H9 (cell line): Measurements from ENCODE around the gene NCS1. TPM values are rescaled to one million over a fixed set of nuclear protein-coding genes. Genes with fewer than 3 reads are reported as not detected.

Source experiments
- DNase-seq: peaks from one replicate; pipeline ENCODE4 v3.0.0-alpha.2; 2017
- H2AFZ ChIP-seq: one replicate; pipeline ENCODE4 v1.6.1; 2013; ENCODE audit warnings: mild to moderate bottlenecking, low read length, control low read depth, moderate library complexity
- H2AK5ac ChIP-seq: 2 replicates; pipeline ENCODE4 v1.6.1; 2013; ENCODE audit warnings: low read length, control low read depth, mixed read lengths; ENCODE audit not compliant: insufficient read length
- H2BK120ac ChIP-seq: one replicate; pipeline ENCODE4 v1.6.1; 2013; ENCODE audit warnings: low read depth, mild to moderate bottlenecking, low read length, control low read depth, inconsistent platforms; ENCODE audit not compliant: poor library complexity, severe bottlenecking
- H2BK12ac ChIP-seq: 2 replicates; pipeline ENCODE4 v1.6.1; 2013; ENCODE audit warnings: low read length, control low read depth, mixed read lengths, low read depth; ENCODE audit not compliant: insufficient read length
- H2BK15ac ChIP-seq: 2 replicates; pipeline ENCODE4 v1.6.1; 2013; ENCODE audit warnings: low read depth, low read length, control low read depth
- H2BK20ac ChIP-seq: one replicate; pipeline ENCODE4 v1.6.1; 2013; ENCODE audit warnings: low read depth, mild to moderate bottlenecking, low read length, control low read depth, inconsistent platforms; ENCODE audit not compliant: poor library complexity, severe bottlenecking
- H2BK5ac ChIP-seq: 2 replicates; pipeline ENCODE4 v1.6.1; 2013; ENCODE audit warnings: low read length, control low read depth, mixed read lengths; ENCODE audit not compliant: insufficient read length
- H3K14ac ChIP-seq: 2 replicates; pipeline ENCODE4 v1.6.1; 2013; ENCODE audit warnings: low read length, control low read depth; ENCODE audit not compliant: insufficient read depth
- H3K18ac ChIP-seq: 2 replicates; pipeline ENCODE4 v1.6.1; 2013; ENCODE audit warnings: low read depth, mild to moderate bottlenecking, mixed read lengths, low read length, control low read depth; ENCODE audit not compliant: insufficient read length
- H3K23ac ChIP-seq: 2 replicates; pipeline ENCODE4 v1.6.1; 2013; ENCODE audit warnings: low read length, control low read depth, mixed read lengths, low read depth; ENCODE audit not compliant: insufficient read length
- H3K23me2 ChIP-seq: 2 replicates; pipeline ENCODE4 v1.6.1; 2013; ENCODE audit warnings: low read depth, mild to moderate bottlenecking, mixed read lengths, low read length, control low read depth; ENCODE audit not compliant: insufficient read length, poor library complexity, severe bottlenecking
- H3K27ac ChIP-seq: 2 replicates; pipeline ENCODE4 v1.5.1; 2013; ENCODE audit warnings: low read length, control low read depth, mixed read lengths, low read depth; ENCODE audit not compliant: insufficient read length
- H3K27me3 ChIP-seq: 2 replicates; pipeline ENCODE4 v1.6.1; 2013; ENCODE audit warnings: low read length, control low read depth, inconsistent platforms; ENCODE audit not compliant: insufficient read depth
- H3K4ac ChIP-seq: 2 replicates; pipeline ENCODE4 v1.6.1; 2013; ENCODE audit warnings: low read depth, mild to moderate bottlenecking, control low read depth, inconsistent platforms, low read length, moderate library complexity
- H3K4me1 ChIP-seq: 2 replicates; pipeline ENCODE4 v1.6.1; 2013; ENCODE audit warnings: low read length, control low read depth, inconsistent platforms; ENCODE audit not compliant: insufficient read depth
- H3K4me2 ChIP-seq: 2 replicates; pipeline ENCODE4 v1.6.1; 2013; ENCODE audit warnings: low read length, control low read depth, mixed read lengths; ENCODE audit not compliant: insufficient read length, insufficient read depth
- H3K56ac ChIP-seq: 2 replicates; pipeline ENCODE4 v1.6.1; 2013; ENCODE audit warnings: low read depth, mild to moderate bottlenecking, mixed read lengths, low read length, control low read depth; ENCODE audit not compliant: insufficient read length
- H3K79me1 ChIP-seq: 2 replicates; pipeline ENCODE4 v1.6.1; 2013; ENCODE audit warnings: low read depth, mild to moderate bottlenecking, moderate library complexity, low read length, control low read depth, inconsistent platforms; ENCODE audit not compliant: insufficient read depth, poor library complexity, severe bottlenecking
- H3K79me2 ChIP-seq: 2 replicates; pipeline ENCODE4 v1.6.1; 2013; ENCODE audit warnings: low read length, control low read depth, inconsistent platforms; ENCODE audit not compliant: insufficient read depth
- H3K9ac ChIP-seq: 2 replicates; pipeline ENCODE4 v1.6.1; 2013; ENCODE audit warnings: low read length, control low read depth, mixed read lengths; ENCODE audit not compliant: insufficient read length; ENCODE audit errors: extremely low read depth
- H3K9me3 ChIP-seq: one replicate; pipeline ENCODE4 v1.6.1; 2013; ENCODE audit warnings: low read depth, low read length, inconsistent platforms; ENCODE audit not compliant: control insufficient read depth
- H3T11ph ChIP-seq: one replicate; pipeline ENCODE4 v1.6.1; 2013; ENCODE audit warnings: mild to moderate bottlenecking, low read length, control low read depth, inconsistent platforms
- H4K20me1 ChIP-seq: one replicate; pipeline ENCODE4 v1.6.1; 2013; ENCODE audit not compliant: control insufficient read depth, insufficient read length, insufficient read depth
- H4K5ac ChIP-seq: 2 replicates; pipeline ENCODE4 v1.6.1; 2013; ENCODE audit warnings: low read depth, mild to moderate bottlenecking, mixed read lengths, low read length, control low read depth; ENCODE audit not compliant: insufficient read length
- H4K8ac ChIP-seq: replicated peaks from 2 replicates; pipeline ENCODE4 v1.6.1; 2013; ENCODE audit warnings: low read length, control low read depth, mixed read lengths, low read depth; ENCODE audit not compliant: insufficient read length
- H4K91ac ChIP-seq: 2 replicates; pipeline ENCODE4 v1.6.1; 2013; ENCODE audit warnings: low read depth, mild to moderate bottlenecking, moderate library complexity, mixed read lengths, low read length, control low read depth; ENCODE audit not compliant: insufficient read length
- H3K27ac Mint-ChIP-seq, 3 experiments: 2 replicates in 2 of 3; 3 replicates in 1 of 3; pipeline ENCODE4 v1.8.0; 2020 to 2021; ENCODE audit warnings: mixed read lengths in 3 of 3, mild to moderate bottlenecking in 1 of 3, moderate library complexity in 1 of 3
- H3K27me3 Mint-ChIP-seq: 2 replicates; pipeline ENCODE4 v1.8.0; 2021; ENCODE audit warnings: low read depth, mild to moderate bottlenecking, moderate library complexity, mixed read lengths
- H3K36me3 Mint-ChIP-seq, 3 experiments: 2 replicates in 2 of 3; 3 replicates in 1 of 3; pipeline ENCODE4 v1.8.0; 2020 to 2021; ENCODE audit warnings: low read depth in 3 of 3, mixed read lengths in 3 of 3; ENCODE audit not compliant: insufficient read depth in 1 of 3
- H3K4me1 Mint-ChIP-seq, 2 experiments: 2 replicates each; pipeline ENCODE4 v1.8.0; 2020; ENCODE audit warnings: mixed read lengths in 2 of 2
- H3K4me3 Mint-ChIP-seq, 2 experiments: 2 replicates in 1 of 2; 3 replicates in 1 of 2; pipeline ENCODE4 v1.8.0; 2020 to 2021; ENCODE audit warnings: mild to moderate bottlenecking in 2 of 2, mixed read lengths in 2 of 2, moderate library complexity in 1 of 2
- H3K9me3 Mint-ChIP-seq, 2 experiments: 2 replicates in 1 of 2; 3 replicates in 1 of 2; pipeline ENCODE4 v1.8.0; 2020; ENCODE audit warnings: mild to moderate bottlenecking in 2 of 2, mixed read lengths in 2 of 2, moderate library complexity in 1 of 2
- CTCF ChIP-seq: fragments of 200-600 bp; sonication (generic); conservative IDR thresholded peaks from 3 replicates; pipeline ENCODE4 v1.8.0; 2021; ENCODE audit warnings: antibody characterized with exemption, mild to moderate bottlenecking
- WGBS: extraction: QIAGEN DNeasy Blood & Tissue Kit; methylation state at CpG from one replicate; pipeline ENCODE4 v1.1.7; 2013; ENCODE audit warnings: missing lambda C conversion rate, low lambda C conversion rate, mixed read lengths; ENCODE audit not compliant: insufficient read length; ENCODE audit errors: extremely low coverage; 5-methylcytosine and 5-hydroxymethylcytosine counted together
- total RNA-seq: library from RNA; stranded (reverse); gene quantifications from 2 replicates; pipeline ENCODE4 v1.2.1, GENCODE V29; 2021

NCS1 gene
- total RNA-seq, 1 experiment from 2014 or later = 38.1 TPM

GRCh38 chr9:130128251-130128650 lies 44.0 kb upstream of the NCS1 start:
- Histone ChIP-seq H3K79me1 (no peaks in the 10 kb centered on the region), H3K18ac (no peak overlapping the region), H4K5ac (no peak overlapping the region), H3K23ac (no peak overlapping the region), H4K20me1 (no peaks in the 10 kb centered on the region), H2BK5ac (no peak overlapping the region), H2BK20ac (no peak overlapping the region), H3K27me3 (no peaks in the 10 kb centered on the region), H2BK12ac (no peak overlapping the region), H4K91ac (no peak overlapping the region), H2BK120ac (no peak overlapping the region), H3K4me2 (no peak overlapping the region), H3K27ac (no peak overlapping the region), H4K8ac (no peak overlapping the region), H3K14ac (no peak overlapping the region), H2AFZ (no peak overlapping the region), H3T11ph (no peak overlapping the region), H3K4ac (no peak overlapping the region), H2BK15ac (no peak overlapping the region), H3K4me1 (no peaks in the 10 kb centered on the region), H3K23me2 (no peaks in the 10 kb centered on the region), H2AK5ac (no peak overlapping the region), H3K79me2 (no peaks in the 10 kb centered on the region), H3K9me3 (no peaks in the 10 kb centered on the region), H3K56ac (no peak overlapping the region), H3K9ac (no peak overlapping the region)
- TF ChIP-seq CTCF = no peak
- Mint-ChIP-seq H3K4me3 (no peak overlapping the region), H3K27me3 (no peaks in the 10 kb centered on the region), H3K9me3 (no peaks in the 10 kb centered on the region), H3K36me3 (peaks cover 0 to 55% (median 39%) of the 10 kb centered on the region in 3 experiments; a peak in 5 of 7 replicates), H3K4me1 (peaks cover 0 to 12% of the 10 kb centered on the region in 2 experiments; a peak in 3 of 4 replicates), H3K27ac (no peak overlapping the region; a peak in 1 of 7 replicates)
- DNase-seq = no peak
- WGBS = no CpG with 5 or more reads among the region's 6 CpGs
